Esophagus muscularis mucosa (tissue), 4 donors: ENCODE results near the gene MPZ.
A peak's percentile ranks its signal among the peaks of the same experiment; 100 is the strongest.

Experiments
- EP300 ChIP-seq: sonication (generic); formaldehyde crosslinking; IDR thresholded peaks from one replicate; pipeline ENCODE4 v1.6.1; 2017; ENCODE audit warnings: antibody characterized with exemption
- POLR2A ChIP-seq: fragments of 450-650 bp; IDR thresholded peaks from one replicate; pipeline ENCODE4 v1.6.1; 2017; ENCODE audit warnings: antibody characterized with exemption, moderate library complexity, mild to moderate bottlenecking, low read depth
- TF ChIP-seq, protein P1 (sequence below), 3 experiments: fragments of 200-600 bp in 2 of 3; fragments of 450-650 bp in 1 of 3; sonication (generic) in 2 of 3; IDR thresholded peaks; one replicate each; pipeline ENCODE4 v1.5.1; 2017 to 2019; ENCODE audit warnings: antibody characterized with exemption in 3 of 3, mild to moderate bottlenecking in 2 of 3, moderate library complexity in 1 of 3

DNA sequence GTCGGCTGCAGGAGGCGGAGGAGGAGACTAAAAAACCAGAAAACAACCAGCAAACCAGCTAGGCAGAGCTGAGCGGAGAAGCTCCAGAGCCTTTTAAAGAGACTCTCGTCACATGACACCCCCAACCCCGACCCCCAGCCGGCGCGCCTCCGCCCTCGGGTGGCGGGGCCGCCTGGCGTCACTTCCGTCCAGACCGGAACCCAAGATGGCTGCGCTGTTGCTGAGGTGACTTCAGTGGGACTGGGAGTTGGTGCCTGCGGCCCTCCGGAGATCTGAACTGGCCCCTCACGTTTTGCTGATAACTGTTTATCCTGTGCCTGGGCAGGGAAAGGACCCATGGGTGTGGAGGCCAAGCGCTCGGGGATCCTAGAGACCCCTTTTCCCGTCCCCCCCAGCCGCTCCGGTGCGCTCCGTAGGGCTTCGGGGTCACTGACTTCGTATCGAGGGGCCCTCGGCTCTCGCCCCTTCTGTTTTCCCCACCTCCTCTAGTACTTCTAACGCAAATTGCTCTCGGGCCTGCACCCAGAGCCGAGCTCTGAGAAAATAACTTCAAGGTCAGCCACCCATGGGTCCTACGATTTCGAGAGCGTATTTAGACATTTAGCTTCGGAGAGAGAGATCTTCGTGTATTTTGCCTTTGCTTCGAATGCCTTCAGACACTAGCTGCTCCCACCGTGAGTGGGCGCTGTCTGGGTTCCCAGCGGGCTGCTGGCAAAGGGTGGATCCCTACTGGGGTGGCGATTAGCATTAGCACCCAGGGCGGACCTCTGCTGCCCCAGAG, 4.6 kb upstream of the MPZ start, which contains the start of gene SDHC:
- TF ChIP-seq POLR2A (peak; percentile 79), EP300 (no peak)
- TF ChIP-seq, protein P1, sequence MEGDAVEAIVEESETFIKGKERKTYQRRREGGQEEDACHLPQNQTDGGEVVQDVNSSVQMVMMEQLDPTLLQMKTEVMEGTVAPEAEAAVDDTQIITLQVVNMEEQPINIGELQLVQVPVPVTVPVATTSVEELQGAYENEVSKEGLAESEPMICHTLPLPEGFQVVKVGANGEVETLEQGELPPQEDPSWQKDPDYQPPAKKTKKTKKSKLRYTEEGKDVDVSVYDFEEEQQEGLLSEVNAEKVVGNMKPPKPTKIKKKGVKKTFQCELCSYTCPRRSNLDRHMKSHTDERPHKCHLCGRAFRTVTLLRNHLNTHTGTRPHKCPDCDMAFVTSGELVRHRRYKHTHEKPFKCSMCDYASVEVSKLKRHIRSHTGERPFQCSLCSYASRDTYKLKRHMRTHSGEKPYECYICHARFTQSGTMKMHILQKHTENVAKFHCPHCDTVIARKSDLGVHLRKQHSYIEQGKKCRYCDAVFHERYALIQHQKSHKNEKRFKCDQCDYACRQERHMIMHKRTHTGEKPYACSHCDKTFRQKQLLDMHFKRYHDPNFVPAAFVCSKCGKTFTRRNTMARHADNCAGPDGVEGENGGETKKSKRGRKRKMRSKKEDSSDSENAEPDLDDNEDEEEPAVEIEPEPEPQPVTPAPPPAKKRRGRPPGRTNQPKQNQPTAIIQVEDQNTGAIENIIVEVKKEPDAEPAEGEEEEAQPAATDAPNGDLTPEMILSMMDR (IDR thresholded peaks at IDR 0.05): peak in 1 of 3 experiments; percentile 12
